ENCODE results near the gene CDK3.
"Not testable (repeated sequence)": the region's sequence is repeated elsewhere in the genome, so short reads cannot be mapped to it uniquely, and the experiment has no call there.

CDK3 gene

GRCh38 chr17:76038050-76038449 lies 37.4 kb downstream of the CDK3 start:
- no peak for DNase-seq (ENCODE audit: low read depth in 3 of 3)

DNA sequence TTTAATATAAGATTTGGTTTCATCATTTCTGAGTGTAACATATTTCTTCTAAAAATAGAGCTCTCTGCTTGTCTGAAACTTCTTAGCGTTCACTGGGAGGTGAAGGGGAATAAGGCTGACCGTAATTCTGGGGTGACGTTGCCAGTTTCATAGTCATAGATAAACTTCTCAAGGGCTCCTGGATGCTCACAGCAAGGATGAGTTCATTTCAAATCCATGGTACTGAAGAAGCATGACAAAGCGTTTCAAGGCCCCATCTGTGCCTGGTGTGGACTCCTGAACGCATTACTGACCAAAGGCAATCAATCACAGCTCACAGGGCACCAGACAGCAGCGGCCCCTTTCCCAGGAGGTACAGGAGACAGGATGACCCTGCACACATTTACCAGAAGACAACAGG lies 38.5 kb downstream of the CDK3 start:
- no peak for DNase-seq (ENCODE audit: low read depth in 3 of 3)

DNA sequence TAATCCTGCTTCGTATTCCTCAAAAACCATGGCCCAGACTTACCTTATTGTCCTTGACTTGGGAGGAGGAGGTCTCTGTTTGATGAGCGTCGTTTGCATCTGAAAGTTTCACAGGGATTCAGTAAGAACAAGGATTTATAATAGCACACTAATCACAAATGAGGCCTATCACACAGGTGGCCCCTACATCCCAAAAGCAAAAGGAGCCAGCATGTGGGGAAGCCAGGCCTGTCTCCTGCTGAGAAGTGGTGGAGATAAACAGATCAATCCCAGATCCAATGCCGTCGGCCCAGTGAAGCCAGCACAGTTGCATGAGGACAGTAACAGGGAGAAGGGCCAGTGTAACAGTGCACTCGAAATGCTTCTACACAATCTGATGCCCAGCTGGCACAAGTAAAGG lies 39.7 kb downstream of the CDK3 start:
- DNase-seq (ENCODE audit: low read depth in 3 of 3): no peak

DNA sequence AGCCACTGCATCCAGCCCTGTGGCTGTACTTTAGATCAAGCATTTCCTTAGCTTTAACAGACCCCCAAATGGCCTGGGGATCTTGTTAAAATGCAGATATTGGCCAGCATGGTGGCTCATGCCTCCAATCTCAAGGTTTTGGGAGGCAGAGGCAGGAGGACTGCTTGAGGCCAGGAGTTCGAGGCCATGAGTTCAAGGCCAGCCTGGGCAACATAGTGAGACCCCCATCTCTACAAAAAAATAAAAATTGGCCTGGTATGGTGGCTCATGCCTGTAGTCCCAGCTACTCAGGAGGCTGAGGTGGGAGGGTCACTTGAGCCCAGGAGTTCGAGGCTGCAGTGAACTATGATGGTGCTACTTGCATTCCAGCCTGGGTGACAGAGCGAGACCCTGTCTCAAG lies 42.2 kb downstream of the CDK3 start:
- not testable (repeated sequence) for DNase-seq (ENCODE audit: low read depth in 3 of 3)

DNA sequence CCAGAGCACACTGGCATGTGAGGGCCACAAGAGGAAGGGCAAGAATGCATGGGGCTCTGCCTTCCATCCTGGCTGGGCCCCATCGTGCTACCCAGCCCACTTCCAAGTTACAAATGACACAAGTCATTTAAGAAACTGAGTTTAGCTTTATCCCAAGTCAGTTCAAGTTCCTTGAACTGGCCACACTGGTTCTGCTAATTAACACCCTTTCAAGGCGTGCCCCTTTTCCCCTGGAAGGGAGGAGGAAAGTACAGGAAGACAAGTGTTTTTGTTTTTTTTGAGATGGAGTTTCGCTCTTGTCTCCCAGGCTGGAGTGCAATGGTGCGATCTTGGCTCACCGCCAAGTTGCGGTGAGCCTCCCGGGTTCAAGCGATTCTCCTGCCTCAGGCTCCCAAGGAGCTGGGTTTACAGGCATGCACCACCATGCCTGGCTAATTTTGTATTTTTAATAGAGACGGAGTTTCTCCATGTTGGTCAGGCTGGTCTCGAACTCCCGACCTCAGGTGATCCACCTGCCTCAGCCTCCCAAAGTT lies 43.9 kb downstream of the CDK3 start:
- not testable (repeated sequence) for DNase-seq (ENCODE audit: low read depth in 3 of 3)

DNA sequence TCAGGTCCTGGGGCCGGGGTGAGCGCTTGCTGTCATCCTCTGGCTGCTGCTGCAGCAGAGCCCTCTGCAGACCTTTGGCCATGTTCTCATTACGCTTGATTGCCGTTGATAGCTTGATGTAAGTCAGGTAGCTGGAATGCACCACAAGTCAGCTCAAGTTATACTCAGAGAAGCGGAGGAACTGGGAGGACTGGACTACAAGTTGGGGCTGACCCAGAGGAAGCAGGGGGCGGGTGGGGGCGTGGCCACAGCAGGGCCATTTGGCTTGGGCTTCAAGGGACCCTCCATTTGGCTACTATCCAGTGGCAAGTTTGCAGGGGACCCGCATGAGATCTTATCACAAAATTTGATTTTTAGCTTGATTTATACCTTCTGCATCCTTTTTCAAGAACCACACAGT lies 45.4 kb downstream of the CDK3 start:
- no peak for DNase-seq (ENCODE audit: low read depth in 3 of 3)

DNA sequence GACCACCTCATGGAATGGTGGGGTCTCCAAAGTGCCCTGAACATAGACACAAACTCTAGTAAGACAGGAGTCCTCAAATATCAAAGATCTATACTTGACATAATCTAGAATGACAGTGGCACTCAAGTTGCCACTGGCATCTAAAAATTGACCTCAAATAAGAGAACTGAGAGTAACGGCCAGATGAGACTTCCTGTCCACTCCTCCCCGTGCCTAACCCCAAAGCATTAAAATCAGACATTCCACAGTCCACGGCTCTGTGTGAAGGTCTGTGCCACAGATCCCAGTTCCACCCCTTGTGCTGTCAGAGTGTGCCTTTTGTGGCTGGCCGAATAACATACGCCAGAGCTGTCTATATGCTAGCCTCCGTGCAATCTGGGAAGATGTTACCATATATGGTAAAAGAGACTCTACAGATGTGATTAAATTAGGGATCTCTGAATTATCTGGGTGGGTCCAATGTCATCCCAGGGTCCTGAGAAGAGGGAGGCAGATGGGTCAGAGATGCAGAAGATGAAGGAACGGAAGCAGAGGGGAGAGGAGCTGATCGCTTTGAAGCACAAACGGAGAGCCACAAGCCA lies 47.5 kb downstream of the CDK3 start:
- no peak for DNase-seq (ENCODE audit: low read depth in 3 of 3)

DNA sequence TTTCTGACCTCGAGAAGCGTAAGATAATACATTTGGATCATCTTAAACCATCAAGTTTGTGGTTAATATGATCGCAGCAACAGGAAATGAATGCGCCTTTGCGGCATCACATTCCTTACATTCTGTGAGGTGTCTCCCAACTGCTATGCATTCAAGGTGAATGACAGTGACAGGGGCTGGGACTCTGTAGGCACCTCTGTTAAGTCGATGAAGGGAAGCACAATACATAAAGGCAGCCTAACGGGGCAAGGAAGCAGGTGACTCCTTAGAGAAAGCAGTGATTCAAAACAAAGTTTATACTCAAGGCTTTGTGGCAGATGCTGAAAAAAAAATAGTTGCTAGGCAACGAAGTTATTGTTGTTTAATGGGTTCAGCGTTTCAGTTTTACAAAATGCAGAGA lies 48.1 kb downstream of the CDK3 start:
- DNase-seq (ENCODE audit: low read depth in 3 of 3): no peak

GRCh38 chr17:76049239-76049638 lies 48.6 kb downstream of the CDK3 start:
- no peak for DNase-seq (ENCODE audit: low read depth in 3 of 3)

DNA sequence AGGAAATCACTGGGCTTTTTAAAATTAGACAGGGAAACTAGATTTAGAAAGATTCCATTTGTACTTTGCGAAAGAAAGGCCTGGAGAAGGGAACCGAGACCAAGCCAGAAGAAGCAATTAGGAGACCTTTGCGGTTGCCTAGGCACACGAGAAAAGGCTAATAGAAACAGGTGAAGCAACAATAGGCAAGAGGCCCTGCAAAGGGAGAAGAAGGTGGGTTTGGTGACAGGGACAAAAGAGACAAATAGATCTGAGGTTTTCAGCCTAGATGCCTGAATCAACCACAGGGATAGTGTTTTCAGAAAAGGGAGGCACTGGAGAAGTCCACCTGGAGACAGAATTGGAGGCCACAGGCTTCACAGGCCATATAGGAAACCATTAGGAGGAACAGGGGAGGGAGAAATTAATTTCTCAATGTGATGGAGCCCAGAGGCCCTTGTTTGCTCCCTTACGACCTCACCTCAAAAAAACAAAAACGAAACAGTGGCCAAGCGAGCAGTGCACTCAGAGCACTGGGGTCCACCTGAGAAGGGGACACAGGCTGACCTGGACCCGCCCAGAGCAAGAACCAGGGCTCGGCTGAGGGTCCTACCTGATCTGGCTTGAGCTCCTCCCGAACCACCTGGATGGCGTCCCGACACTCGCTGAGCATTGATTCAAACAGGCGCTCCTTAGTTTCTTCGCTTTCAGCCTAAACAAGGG lies 49.3 kb downstream of the CDK3 start:
- no peak for DNase-seq (ENCODE audit: low read depth in 3 of 3)

- no peak for DNase-seq (ENCODE audit: low read depth in 3 of 3)
Measured at GRCh38 chr17:76050538-76051467, 50.1 kb downstream of the CDK3 start.

DNA sequence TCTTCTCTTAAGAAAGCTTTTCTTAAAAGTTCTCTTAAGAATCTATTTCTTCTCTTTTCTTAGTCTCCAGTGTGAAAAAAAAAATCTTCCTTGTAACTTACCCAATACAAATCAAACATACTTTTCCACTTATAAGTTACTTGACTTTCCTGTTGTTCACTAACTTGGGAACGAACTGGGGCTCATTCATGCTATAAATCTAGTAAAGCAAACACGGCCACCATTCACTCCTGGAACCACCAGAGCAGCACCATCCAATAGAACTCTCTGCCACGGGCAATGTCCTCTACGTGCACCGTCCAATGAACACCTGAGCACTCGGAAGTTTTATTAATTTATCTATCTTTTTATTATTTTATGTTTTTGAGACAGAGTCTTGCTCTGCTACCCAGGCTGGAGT lies 50.9 kb downstream of the CDK3 start:
- no peak for DNase-seq (ENCODE audit: low read depth in 3 of 3)

GRCh38 chr17:76053246-76054111 lies 52.8 kb downstream of the CDK3 start:
- no peak for DNase-seq (ENCODE audit: low read depth in 3 of 3)

- no peak for DNase-seq (ENCODE audit: low read depth in 3 of 3)
Measured at GRCh38 chr17:76054112-76054476, 53.4 kb downstream of the CDK3 start.
